HG03066 (cell line): ENCODE data around the gene PLA2G5.
"Not testable (repeated sequence)": the region's sequence is repeated elsewhere in the genome, so short reads cannot be mapped to it uniquely, and the experiment has no call there.

ENCODE experiments used
- ATAC-seq: cut with Tn5 transposase; IDR thresholded peaks from one replicate; pipeline ENCODE4 v1.9.1; 2021; ENCODE audit warnings: low read depth; ENCODE audit not compliant: unreplicated experiment

The PLA2G5 gene

DNA sequence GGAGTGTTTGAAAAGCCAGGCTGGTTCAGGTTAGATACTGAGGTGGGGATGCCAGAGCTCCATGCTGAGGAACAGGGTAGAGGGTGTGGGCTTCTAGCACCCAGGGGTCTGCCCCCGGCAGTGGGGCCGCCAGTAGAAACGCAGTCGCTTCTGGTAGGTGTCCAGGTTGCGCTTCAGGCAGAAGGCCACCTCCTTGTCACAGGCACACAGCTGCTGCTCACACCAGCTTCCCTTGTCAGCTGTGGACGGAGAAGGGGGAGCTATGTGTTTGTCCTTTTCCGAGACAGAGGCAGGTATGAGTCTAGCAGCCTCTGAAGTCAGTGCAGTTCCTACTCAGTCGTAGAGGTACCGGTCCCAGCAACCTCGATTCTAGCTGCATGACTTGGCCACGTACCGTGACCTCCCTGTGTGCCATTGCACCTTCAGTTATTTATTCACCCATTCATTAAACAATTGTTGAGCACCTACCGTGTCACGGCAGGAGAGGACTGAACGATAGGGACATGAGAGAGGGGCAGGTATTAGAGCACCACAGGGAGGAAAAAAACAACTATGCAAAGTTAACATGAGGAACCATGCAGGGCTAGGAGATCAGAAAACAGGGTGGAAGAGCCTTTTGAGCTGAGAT, 44.1 kb downstream of the PLA2G5 start:
- no peak for ATAC-seq

DNA sequence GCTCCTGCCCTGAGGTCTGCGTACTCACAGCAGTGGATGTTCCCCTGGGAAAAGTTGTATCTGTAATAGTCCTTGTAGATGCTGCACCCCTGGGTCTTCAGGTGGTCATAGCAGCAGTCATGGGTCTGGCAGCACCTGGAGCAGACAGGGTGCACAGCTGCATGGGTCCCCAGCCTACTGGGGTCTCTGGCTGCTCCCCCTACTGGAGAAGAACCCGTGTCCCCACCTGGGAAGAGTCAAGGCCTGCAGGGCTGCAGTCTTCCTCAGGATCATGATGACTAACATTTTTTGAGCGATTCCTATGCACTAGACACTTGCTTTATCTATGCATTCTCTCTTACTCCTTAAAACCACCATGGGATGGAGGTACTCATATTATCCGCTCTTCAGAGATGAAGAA, 45.5 kb downstream of the PLA2G5 start:
- ATAC-seq, result no peak

GRCh38 chr1:20115916-20116315, 45.9 kb downstream of the PLA2G5 start:
- no peak for ATAC-seq

DNA sequence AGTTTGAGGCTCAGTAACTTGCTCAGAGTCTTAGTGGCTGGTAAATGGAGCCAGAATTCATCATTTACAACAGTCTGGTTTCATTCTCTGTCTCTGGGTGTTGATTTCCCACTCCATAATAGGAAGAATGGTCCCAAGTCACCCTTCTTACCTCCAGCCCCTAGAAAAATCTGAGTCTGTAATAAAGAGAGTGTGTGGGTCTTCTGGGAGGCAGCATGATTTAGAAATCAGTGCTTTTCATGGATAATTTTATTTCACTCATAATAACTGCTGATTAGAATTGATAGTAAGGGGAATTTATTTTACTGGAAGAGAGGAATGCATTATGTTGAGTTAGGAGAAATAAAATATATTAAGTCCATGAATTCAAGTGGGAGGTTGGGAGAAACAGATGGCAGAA, 47.2 kb downstream of the PLA2G5 start:
- ATAC-seq, result no peak

- ATAC-seq, result no peak
These were observed 49.4 kb downstream of the PLA2G5 start, which contains the start of gene PLA2G2D for GRCh38 chr1:20119347-20119746. Gene PLA2G2D (minus strand): TSS chr1:20119536. CDS start chr1:20119498, 38 bp downstream.

DNA sequence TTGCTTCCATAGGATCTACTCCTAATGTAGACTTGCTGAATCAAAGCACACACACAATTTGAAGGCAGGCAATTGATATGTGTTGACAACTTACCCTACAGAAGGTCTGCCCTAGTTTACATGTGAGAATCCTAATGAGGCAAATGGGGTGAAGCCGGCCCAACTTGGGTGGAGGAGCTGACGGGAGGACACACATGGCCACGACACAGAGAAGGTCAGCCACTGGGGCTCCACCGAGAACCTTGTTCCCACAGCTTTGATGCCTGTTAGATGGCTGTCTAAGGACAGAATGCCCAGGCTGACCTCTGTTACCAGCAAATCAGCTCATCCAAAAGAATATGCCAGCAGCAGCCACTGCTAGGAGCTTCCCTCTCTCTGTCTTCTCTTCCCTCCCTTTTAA, 50.8 kb downstream of the PLA2G5 start:
- ATAC-seq, result no peak

GRCh38 chr1:20123722-20124455, 53.9 kb downstream of the PLA2G5 start:
- ATAC-seq, result no peak

- ATAC-seq, result no peak
These were observed 54.6 kb downstream of the PLA2G5 start for GRCh38 chr1:20124456-20125057.

GRCh38 chr1:20125100-20125499, 55.1 kb downstream of the PLA2G5 start:
- ATAC-seq, result no peak

- ATAC-seq, result no peak
These were observed 56.2 kb downstream of the PLA2G5 start for GRCh38 chr1:20126041-20126805.

GRCh38 chr1:20126806-20127440, 56.9 kb downstream of the PLA2G5 start:
- no peak for ATAC-seq

DNA sequence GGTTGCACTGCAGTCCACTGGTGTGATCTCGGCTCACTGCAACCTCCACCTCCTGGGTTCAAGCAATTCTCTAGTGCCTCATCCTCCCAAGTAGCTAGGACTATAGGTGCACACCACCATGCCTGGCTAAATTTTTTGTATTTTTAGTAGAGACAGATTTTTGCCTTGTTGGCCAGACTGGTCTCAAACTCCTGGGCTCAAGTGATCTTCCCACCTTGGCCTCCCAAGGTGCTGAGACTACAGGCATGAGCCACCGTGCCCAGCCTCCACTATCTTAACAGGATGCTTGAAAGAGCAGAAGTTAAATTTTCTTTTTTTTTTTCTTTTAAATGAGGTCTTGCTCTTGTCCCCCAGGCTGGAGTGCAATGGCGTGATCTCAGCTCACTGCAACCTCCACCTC, 60.5 kb downstream of the PLA2G5 start:
- ATAC-seq, result not testable (repeated sequence)

DNA sequence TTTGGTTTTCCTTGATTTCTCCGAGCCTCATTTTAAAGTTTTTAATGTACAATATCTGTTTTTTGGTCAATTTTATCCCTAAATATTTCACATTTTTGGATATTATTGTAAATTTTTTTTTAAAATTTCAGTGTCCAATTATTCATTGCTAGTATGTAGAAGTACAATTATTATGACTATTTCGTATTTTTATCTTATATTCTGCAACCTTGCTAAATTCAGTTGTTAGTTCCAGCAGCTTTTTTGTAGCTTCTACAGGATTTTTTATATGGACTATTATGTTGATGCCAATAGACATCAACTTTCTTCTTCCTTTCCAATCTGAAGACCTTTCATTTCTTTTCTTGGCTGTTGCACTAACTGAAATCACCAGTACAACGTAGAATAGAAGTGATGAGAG, 65.0 kb downstream of the PLA2G5 start:
- ATAC-seq, result no peak

DNA sequence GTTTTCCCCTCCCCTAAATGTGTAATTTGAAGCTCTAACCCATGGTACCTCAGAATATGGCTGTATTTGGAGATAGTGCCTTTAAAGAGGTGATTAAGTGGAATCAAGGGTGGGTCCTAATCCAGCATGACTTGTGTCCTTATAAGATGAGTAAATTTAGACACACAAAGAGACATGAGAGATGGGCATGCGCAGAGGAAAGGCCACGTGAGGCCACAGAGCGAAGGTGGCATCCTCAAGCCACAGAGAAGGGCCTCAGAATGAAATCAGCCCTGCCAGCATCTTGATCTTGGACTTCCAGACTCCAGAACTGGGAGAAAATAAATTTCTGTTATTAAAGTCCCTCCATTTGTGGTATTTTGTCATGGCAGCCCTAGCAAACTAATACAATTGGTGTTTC, 66.3 kb downstream of the PLA2G5 start:
- ATAC-seq, result no peak

DNA sequence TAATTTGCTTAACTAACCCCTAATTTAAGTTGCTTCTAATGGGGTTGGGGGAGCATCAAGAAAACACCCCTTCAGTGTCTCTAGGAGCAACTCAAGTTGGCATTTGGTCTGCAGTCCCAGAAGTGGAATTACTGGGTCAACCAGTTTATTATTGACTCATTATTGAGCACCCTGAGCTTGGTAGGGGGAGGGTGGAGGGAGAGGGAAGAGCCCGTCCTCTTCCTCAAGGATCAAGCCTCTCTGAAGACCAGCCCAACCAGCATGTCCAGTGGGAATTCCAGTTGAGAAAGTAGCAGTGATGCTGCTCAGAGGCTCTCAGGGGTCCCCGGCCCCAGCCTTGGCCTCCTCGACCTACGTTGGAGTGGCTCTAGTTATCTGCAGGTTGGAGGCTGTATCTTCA, 67.1 kb downstream of the PLA2G5 start:
- ATAC-seq, result no peak

DNA sequence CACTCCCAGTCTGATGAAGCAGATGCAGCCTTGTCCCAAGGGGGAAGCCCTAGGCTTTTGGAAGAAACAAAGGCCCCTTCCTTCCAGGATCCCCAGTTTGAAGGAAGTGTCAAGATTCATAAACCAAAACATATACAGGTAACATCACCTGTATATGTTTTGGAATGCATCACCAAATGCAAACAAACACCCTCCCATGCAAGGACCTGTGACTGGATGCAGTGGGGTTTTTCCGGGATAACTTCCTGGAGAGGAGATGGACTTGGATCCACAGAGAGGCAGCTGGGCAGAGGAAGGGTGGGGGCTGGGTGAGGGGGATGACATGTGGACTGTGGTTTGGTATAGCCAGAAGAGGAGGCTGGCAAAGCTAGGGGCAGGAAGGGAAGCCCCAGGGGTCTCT, 67.6 kb downstream of the PLA2G5 start:
- no peak for ATAC-seq

- no peak for ATAC-seq
These were observed 68.4 kb downstream of the PLA2G5 start for GRCh38 chr1:20138346-20138745.

DNA sequence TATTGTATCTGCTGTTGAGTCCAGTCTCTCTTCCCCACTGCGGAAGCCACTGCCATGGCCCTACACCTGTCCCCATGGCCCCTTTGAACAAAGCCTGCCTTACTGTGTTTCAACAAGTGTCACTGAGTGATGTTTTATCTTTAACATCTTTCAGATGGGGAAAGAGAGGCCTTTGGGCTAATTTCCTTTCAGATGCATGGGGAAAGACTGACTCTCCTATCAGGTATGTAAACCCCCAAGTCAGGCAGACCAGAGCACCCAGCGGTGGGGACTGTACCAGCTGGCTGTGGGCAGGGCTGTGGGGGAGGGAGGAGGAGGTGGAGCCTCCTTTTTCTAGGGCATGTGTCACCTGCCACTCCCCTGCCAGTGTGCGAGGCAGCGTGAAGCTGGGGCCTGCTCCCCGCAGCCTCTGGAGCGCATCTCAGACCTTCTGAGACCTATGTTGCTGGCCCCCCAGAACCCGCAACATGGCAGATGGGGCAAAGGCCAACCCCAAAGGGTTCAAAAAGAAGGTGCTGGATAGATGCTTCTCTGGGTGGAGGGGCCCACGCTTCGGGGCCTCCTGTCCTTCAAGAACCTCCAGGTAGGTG, 69.1 kb downstream of the PLA2G5 start, which contains the start of gene PLA2G2F:
Gene PLA2G2F (plus strand): TSS at position 363 of the 590 bp plus-strand sequence. CDS start 105 bp downstream, at position 468.
- ATAC-seq, result no peak

- no peak for ATAC-seq
These were observed 70.0 kb downstream of the PLA2G5 start for GRCh38 chr1:20139776-20140612.
